Measurements from ENCODE around the gene TIMM9. TPM values are rescaled to one million over a fixed set of nuclear protein-coding genes. Genes with fewer than 3 reads are reported as not detected.
A peak's percentile ranks its signal among the peaks of the same experiment; 100 is the strongest.

Gene TIMM9
- 23.8 and 27.7 TPM in 2 replicates for total RNA-seq
- 38.0 TPM for total RNA-seq (2013)
- polyA plus RNA-seq: 47.0 and 51.0 TPM in 2 replicates
- 12.6 and 19.0 TPM in 2 replicates for polyA minus RNA-seq

GRCh38 chr14:58427281-58428117 lies at the start of gene TIMM9, which contains the start of gene KIAA0586:
Gene TIMM9, minus strand, starts transcription at chr14:58427531. Its CDS starts 15,586 bp downstream, at chr14:58411945.
Gene KIAA0586, plus strand, starts transcription at chr14:58427719. Its CDS starts 546 bp downstream, at chr14:58428265.
- under 1% methylated on average over 17 of the region's 33 CpGs for WGBS (ENCODE audit: insufficient coverage)
- Mint-ChIP-seq H3K27me3 (no peaks in the 10 kb centered on the region), H3K4me3 (peak within 1 kb of the TSS; percentile 89), H3K9me3 (ENCODE audit: insufficient read depth) (no peaks in the 10 kb centered on the region), H3K27ac (peak within 1 kb of the TSS; percentile 95), H3K4me1 (peaks cover 39% of the 10 kb centered on the region)
- Histone ChIP-seq H3K79me2 (ENCODE audit: control insufficient read depth, insufficient read depth, low read length) (peaks cover 41% of the 10 kb centered on the region), H3K4me2 (replicated peaks; ENCODE audit: low read depth, low read length, poor library complexity, severe bottlenecking) (peak within 1 kb of the TSS; percentile 97), H3K9ac (ENCODE audit: low read length) (peak within 1 kb of the TSS; percentile 100), H4K20me1 (ENCODE audit: control insufficient read depth, insufficient read depth, low read length, poor library complexity, severe bottlenecking) (no peaks in the 10 kb centered on the region), H3K9me3 (ENCODE audit: control extremely low read depth in 1 of 3, control insufficient read depth in 2 of 3, insufficient read depth in 1 of 3, low read length in 2 of 3) (no peaks in the 10 kb centered on the region), H3K27me3 (replicated peaks in 1 of 4; ENCODE audit: control extremely low read depth in 1 of 4, control insufficient read depth in 3 of 4, insufficient read depth in 4 of 4, low read length in 3 of 4) (no peaks in the 10 kb centered on the region), H2AFZ (ENCODE audit: insufficient read depth, low read depth, low read length, poor library complexity, severe bottlenecking) (peak within 1 kb of the TSS; percentile 100), H3K4me1 (ENCODE audit: control insufficient read depth in 2 of 2, insufficient read depth in 2 of 2, low read length in 2 of 2) (peaks cover 15 to 19% of the 10 kb centered on the region in 2 donors), H3K36me3 (replicated peaks in 1 of 2; ENCODE audit: control extremely low read depth in 1 of 2, control insufficient read depth in 1 of 2, extremely low read depth in 1 of 2, insufficient read depth in 2 of 2, low read length in 1 of 2) (peaks cover 0 to 6% of the 10 kb centered on the region in 2 experiments), H3K4me3 (ENCODE audit: control extremely low read depth in 1 of 5, extremely low read depth in 1 of 5, insufficient read depth in 1 of 5, low read depth in 2 of 5, low read length in 4 of 5) (peak within 1 kb of the TSS; percentile 74 to 99 (median 96)), H3K27ac (ENCODE audit: low read length in 2 of 2) (peak within 1 kb of the TSS; percentile 96 to 98)
- CTCF ChIA-PET: interaction anchor here (0.9 to 2.1 kb wide), 4 partner anchors 10 to 227 kb away, joined by 3 to 15 read pairs (median 4); partner anchors contain the start of genes ACTR10, ARID4A and TOMM20L
- DNase-seq (peak; percentile 98), ATAC-seq (ENCODE audit: low read depth) (peak; percentile 91)
- intact Hi-C loops (cut with micrococcal nuclease): loop anchor here (1.0 to 10.0 kb wide), 7 partner anchors 31 to 1853 kb away; partner anchors contain the start of genes ACTR10, ARID4A, JKAMP and L3HYPDH
- POLR2A ChIA-PET: interaction anchor here (1.0 to 2.5 kb wide), 3 partner anchors 32 to 183 kb away, joined by 3 to 23 read pairs (median 4); partner anchors contain the start of genes ARID4A, PSMA3 and TOMM20L
- TF ChIP-seq CTCF (IDR thresholded peaks at IDR 0.05) (no peak), EZH2 (IDR thresholded peaks at IDR 0.05; ENCODE audit: borderline replicate concordance, insufficient read depth, low read depth, low read length, poor library complexity, severe bottlenecking) (no peak)

All from B cell (primary cell).